ENCODE measurements around the gene TMUB1. TPM values are rescaled to one million over a fixed set of nuclear protein-coding genes. Genes with fewer than 3 reads are reported as not detected.

The TMUB1 gene
- total RNA-seq, 1 experiment from 2014 or later, result 73.4 TPM

- DNase-seq (ENCODE audit: low read depth), result no peak
Measured at GRCh38 chr7:151103973-151104372, 20.7 kb upstream of the TMUB1 start.

- DNase-seq (ENCODE audit: low read depth), result no peak
Measured at GRCh38 chr7:151102991-151103390, 19.7 kb upstream of the TMUB1 start.

- DNase-seq (ENCODE audit: low read depth), result no peak
Measured at GRCh38 chr7:151101621-151102396, 18.5 kb upstream of the TMUB1 start.

- no peak for DNase-seq (ENCODE audit: low read depth)
Measured at GRCh38 chr7:151100921-151101320, 17.6 kb upstream of the TMUB1 start.

GRCh38 chr7:151099486-151100211 lies 16.4 kb upstream of the TMUB1 start:
- DNase-seq (ENCODE audit: low read depth), result no peak

GRCh38 chr7:151095828-151096475 lies 12.7 kb upstream of the TMUB1 start:
- no peak for DNase-seq (ENCODE audit: low read depth)

GRCh38 chr7:151095123-151095797 lies 12.0 kb upstream of the TMUB1 start:
- no peak for DNase-seq (ENCODE audit: low read depth)

- DNase-seq (ENCODE audit: low read depth), result no peak
Measured at GRCh38 chr7:151094675-151095074, 11.4 kb upstream of the TMUB1 start.

- no peak for DNase-seq (ENCODE audit: low read depth)
Measured at GRCh38 chr7:151093748-151094147, 10.5 kb upstream of the TMUB1 start.

GRCh38 chr7:151091988-151092387 lies 8.7 kb upstream of the TMUB1 start:
- DNase-seq (ENCODE audit: low read depth), result no peak

GRCh38 chr7:151091431-151091830 lies 8.1 kb upstream of the TMUB1 start:
- DNase-seq (ENCODE audit: low read depth), result no peak

- no peak for DNase-seq (ENCODE audit: low read depth)
Measured at GRCh38 chr7:151091003-151091402, 7.7 kb upstream of the TMUB1 start.

- no peak for DNase-seq (ENCODE audit: low read depth)
Measured at GRCh38 chr7:151089893-151090730, 6.8 kb upstream of the TMUB1 start.

GRCh38 chr7:151088856-151089699 lies 5.8 kb upstream of the TMUB1 start:
- no peak for DNase-seq (ENCODE audit: low read depth)

GRCh38 chr7:151088019-151088855 lies 4.9 kb upstream of the TMUB1 start:
- no peak for DNase-seq (ENCODE audit: low read depth)

- peak; percentile 70 for DNase-seq (ENCODE audit: low read depth)
Measured at GRCh38 chr7:151087245-151088018, 4.1 kb upstream of the TMUB1 start.

GRCh38 chr7:151086802-151087244 lies 3.5 kb upstream of the TMUB1 start:
- DNase-seq (ENCODE audit: low read depth), result peak; percentile 46

Measured in M059J (cell line).